IMR-90 (cell line): ENCODE data around the gene GPR108. TPM values are rescaled to one million over a fixed set of nuclear protein-coding genes. Genes with fewer than 3 reads are reported as not detected.

Experiments
- ATAC-seq: fragments of 200-7000 bp; cut with Tn5 transposase; 2 replicates; pipeline ENCODE4 v1.9.1; 2020; ENCODE audit warnings: low read depth, mild to moderate bottlenecking, moderate library complexity
- BruUV-seq: library from RNA; stranded (reverse); fragments of 400-500 nt; replicated peaks from 2 replicates; lab custom pipeline; 2021; lab: Mats Ljungman, UMichigan
- CTCF ChIA-PET: fragments of 300-600 bp; formaldehyde crosslinking; extraction: SDS; loops from one replicate; lab custom pipeline; 2021; ENCODE audit warnings: antibody characterized with exemption; lab: Yijun Ruan, JAX
- POLR2A ChIA-PET: fragments of 300-600 bp; sonication (Branson Sonifier 250); formaldehyde crosslinking; loops from one replicate; lab custom pipeline; 2022; ENCODE audit warnings: antibody characterized with exemption; ENCODE audit not compliant: unreplicated experiment; lab: Charles Lee
- DNase-seq: peaks from one replicate; pipeline ENCODE4 v3.0.0; 2013
- H2AFZ ChIP-seq: replicated peaks from 2 replicates; pipeline ENCODE3; 2013; ENCODE audit warnings: low read length, mild to moderate bottlenecking; ENCODE audit not compliant: poor library complexity
- H2AK5ac ChIP-seq: 2 replicates; pipeline ENCODE4 v1.6.1; 2013; ENCODE audit warnings: low read depth, low read length, inconsistent platforms
- H2AK9ac ChIP-seq: replicated peaks from 2 replicates; pipeline ENCODE3; 2013; ENCODE audit warnings: mild to moderate bottlenecking, low read depth, low read length, moderate library complexity; ENCODE audit not compliant: poor library complexity
- H2BK120ac ChIP-seq: 2 replicates; pipeline ENCODE4 v1.6.1; 2013; ENCODE audit warnings: low read depth, low read length, inconsistent platforms
- H2BK15ac ChIP-seq: 3 replicates; pipeline ENCODE4 v1.6.1; 2013; ENCODE audit warnings: low read depth, low read length, inconsistent platforms
- H2BK20ac ChIP-seq: 2 replicates; pipeline ENCODE4 v1.6.1; 2013; ENCODE audit warnings: low read depth, mild to moderate bottlenecking, inconsistent platforms, low read length, moderate library complexity
- H2BK5ac ChIP-seq: 2 replicates; pipeline ENCODE4 v1.6.1; 2013; ENCODE audit warnings: mild to moderate bottlenecking, low read depth, low read length, inconsistent platforms; ENCODE audit not compliant: poor library complexity, severe bottlenecking
- H3K14ac ChIP-seq: replicated peaks from 2 replicates; pipeline ENCODE4 v1.6.1; 2013; ENCODE audit warnings: low read depth, low read length, inconsistent platforms
- H3K18ac ChIP-seq: 2 replicates; pipeline ENCODE4 v1.6.1; 2013; ENCODE audit warnings: low read depth, low read length, control low read depth
- H3K23ac ChIP-seq: 2 replicates; pipeline ENCODE4 v1.6.1; 2013; ENCODE audit warnings: low read depth, low read length, inconsistent platforms
- H3K27ac ChIP-seq: 2 replicates; pipeline ENCODE4 v1.5.1; 2013; ENCODE audit warnings: mild to moderate bottlenecking, control low read depth, low read length; ENCODE audit not compliant: insufficient read depth
- H3K27me3 ChIP-seq: 2 replicates; pipeline ENCODE4 v1.6.1; 2013; ENCODE audit warnings: low read length; ENCODE audit not compliant: control insufficient read depth, insufficient read depth
- H3K36me3 ChIP-seq: 2 replicates; pipeline ENCODE4 v1.6.1; 2013; ENCODE audit warnings: low read length, mixed read lengths; ENCODE audit not compliant: control insufficient read depth, insufficient read depth
- H3K4ac ChIP-seq: 2 replicates; pipeline ENCODE4 v1.6.1; 2013; ENCODE audit warnings: low read depth, low read length, inconsistent platforms
- H3K4me1 ChIP-seq: 2 replicates; pipeline ENCODE4 v1.6.1; 2013; ENCODE audit warnings: low read length, mixed read lengths; ENCODE audit not compliant: control insufficient read depth, insufficient read depth
- H3K4me2 ChIP-seq: 2 replicates; pipeline ENCODE4 v1.6.1; 2013; ENCODE audit warnings: low read depth, mild to moderate bottlenecking, control low read depth, low read length, moderate library complexity
- H3K4me3 ChIP-seq: 2 replicates; pipeline ENCODE4 v1.5.1; 2013; ENCODE audit warnings: low read depth, mild to moderate bottlenecking, control low read depth, low read length, moderate library complexity; ENCODE audit not compliant: insufficient read depth
- H3K56ac ChIP-seq: 2 replicates; pipeline ENCODE4 v1.6.1; 2013; ENCODE audit warnings: low read length, inconsistent platforms; ENCODE audit not compliant: insufficient read depth; ENCODE audit errors: extremely low read depth
- H3K79me1 ChIP-seq, 2 experiments: 2 replicates each; pipeline ENCODE4 v1.6.1; 2013; ENCODE audit warnings: low read length in 2 of 2, inconsistent platforms in 1 of 2, low read depth in 1 of 2
- H3K9ac ChIP-seq: 2 replicates; pipeline ENCODE4 v1.6.1; 2013; ENCODE audit warnings: low read depth, low read length, control low read depth
- H3K9me1 ChIP-seq: 2 replicates; pipeline ENCODE4 v1.6.1; 2013; ENCODE audit warnings: low read length, inconsistent platforms; ENCODE audit not compliant: insufficient read depth
- H3K9me3 ChIP-seq: 2 replicates; pipeline ENCODE4 v1.6.1; 2013; ENCODE audit warnings: low read length; ENCODE audit not compliant: control insufficient read depth, insufficient read depth
- H4K20me1 ChIP-seq: 2 replicates; pipeline ENCODE4 v1.6.1; 2013; ENCODE audit warnings: low read length, inconsistent platforms; ENCODE audit not compliant: insufficient read depth
- H4K5ac ChIP-seq: 2 replicates; pipeline ENCODE4 v1.6.1; 2013; ENCODE audit warnings: mild to moderate bottlenecking, low read depth, low read length, control low read depth
- H4K8ac ChIP-seq, 2 experiments: 2 replicates each; pipeline ENCODE4 v1.6.1; 2013; ENCODE audit warnings: low read depth in 2 of 2, low read length in 2 of 2, control low read depth in 1 of 2, inconsistent platforms in 1 of 2
- H4K91ac ChIP-seq: 2 replicates; pipeline ENCODE4 v1.6.1; 2013; ENCODE audit warnings: low read depth, low read length, inconsistent platforms; ENCODE audit not compliant: insufficient read depth
- CHD1 ChIP-seq: IDR thresholded peaks from 2 replicates; pipeline ENCODE4 v1.6.1; 2012; ENCODE audit warnings: low read depth, low read length, improper control_type of control experiment
- FOS ChIP-seq: fragments of 150-350 bp; IDR thresholded peaks from 2 replicates; pipeline ENCODE4 v1.6.1; 2016; ENCODE audit warnings: low read depth, low read length
- MAFK ChIP-seq: IDR thresholded peaks from 2 replicates; pipeline ENCODE4 v1.6.1; 2012; ENCODE audit warnings: low read depth, low read length, improper control_type of control experiment
- MXI1 ChIP-seq: IDR thresholded peaks from 2 replicates; pipeline ENCODE4 v1.6.1; 2012; ENCODE audit warnings: low read depth, mild to moderate bottlenecking, low read length, moderate library complexity, borderline replicate concordance
- POLR2A ChIP-seq: IDR thresholded peaks from 2 replicates; pipeline ENCODE4 v1.6.1; 2012; ENCODE audit warnings: mild to moderate bottlenecking, low read depth, low read length
- RCOR1 ChIP-seq: IDR thresholded peaks from 2 replicates; pipeline ENCODE4 v1.6.1; 2012; ENCODE audit warnings: mild to moderate bottlenecking, low read length, improper control_type of control experiment; ENCODE audit not compliant: insufficient replicate concordance
- RFX5 ChIP-seq: IDR thresholded peaks from 2 replicates; pipeline ENCODE4 v1.8.0; 2012; ENCODE audit warnings: low read depth, mild to moderate bottlenecking, low read length, moderate library complexity
- SMC3 ChIP-seq: fragments of 150-350 bp; IDR thresholded peaks from 2 replicates; pipeline ENCODE4 v1.6.1; 2016; ENCODE audit warnings: low read depth, mild to moderate bottlenecking, antibody characterized with exemption, low read length, moderate library complexity
- WGBS, 2 experiments: methylation state at CpG; one replicate each; pipeline versions ENCODE4 v1.1.5 to v1.1.7; 2013; ENCODE audit warnings: missing lambda C conversion rate in 2 of 2; ENCODE audit not compliant: insufficient read length in 1 of 2; ENCODE audit errors: extremely low coverage in 2 of 2; 5-methylcytosine and 5-hydroxymethylcytosine counted together
- dilution Hi-C: fragments of 300-500 bp; cut with HindIII; formaldehyde crosslinking; loops from one replicate; pipeline ENCODE4 v1.14.3; 2018; ENCODE audit warnings: low sequenced_read_pairs; ENCODE audit not compliant: unreplicated experiment
- in situ Hi-C: fragments of 300-500 bp; cut with MboI; formaldehyde crosslinking; loops from 3 replicates; pipeline ENCODE4 v1.14.3; 2019; ENCODE audit warnings: low sequenced_read_pairs, inconsistent platforms, mixed read lengths
- intact Hi-C: fragments of 100-400 bp; cut with micrococcal nuclease; formaldehyde crosslinking; loops from 2 replicates; pipeline ENCODE4 v1.10.0; 2022
- microRNA-seq, 2 experiments: library from miRNA; stranded (forward) in 1 of 2; unstranded in 1 of 2; fragments of 10-50 nt in 1 of 2; fragments of <30 nt in 1 of 2; gene quantifications in 1 of 2; microRNA quantifications in 1 of 2; one replicate each; pipeline versions ENCODE3 to v1.1.0; 2013 to 2020; ENCODE audit not compliant: insufficient read depth in 1 of 2, insufficient read length in 1 of 2, unreplicated experiment in 1 of 2
- polyA plus RNA-seq, 3 experiments: library from polyadenylated mRNA; depleted of rRNA; stranded (reverse); fragments of >200 nt; gene quantifications; 2 replicates each; pipeline ENCODE4 v1.2.3, GENCODE V29; 2012; ENCODE audit warnings: low replicate concordance in 1 of 3
- total RNA-seq: library from RNA; depleted of rRNA; stranded (reverse); fragments of >200 nt; gene quantifications from 2 replicates; pipeline ENCODE4 v1.2.3, GENCODE V29; 2012; rRNA removed
- TF ChIP-seq, protein P1 (sequence below): conservative IDR thresholded peaks from 2 replicates; pipeline ENCODE4 v1.5.1; 2012; ENCODE audit warnings: mild to moderate bottlenecking, low read depth, low read length, improper control_type of control experiment

Gene GPR108
- total and polyA plus RNA-seq, 2 of the 4 experiments (the other 2 are of a cell fraction): 28.0 to 38.9 TPM

- no peak overlapping the region for H3K4me3 ChIP-seq
- peaks cover 14% of the 10 kb centered on the region for H3K9me3 ChIP-seq
- TF ChIP-seq FOS (no peak), MAFK (no peak), POLR2A (no peak), CHD1 (no peak), SMC3 (no peak), RFX5 (no peak), RCOR1 (no peak), MXI1 (no peak)
- TF ChIP-seq, protein P1, sequence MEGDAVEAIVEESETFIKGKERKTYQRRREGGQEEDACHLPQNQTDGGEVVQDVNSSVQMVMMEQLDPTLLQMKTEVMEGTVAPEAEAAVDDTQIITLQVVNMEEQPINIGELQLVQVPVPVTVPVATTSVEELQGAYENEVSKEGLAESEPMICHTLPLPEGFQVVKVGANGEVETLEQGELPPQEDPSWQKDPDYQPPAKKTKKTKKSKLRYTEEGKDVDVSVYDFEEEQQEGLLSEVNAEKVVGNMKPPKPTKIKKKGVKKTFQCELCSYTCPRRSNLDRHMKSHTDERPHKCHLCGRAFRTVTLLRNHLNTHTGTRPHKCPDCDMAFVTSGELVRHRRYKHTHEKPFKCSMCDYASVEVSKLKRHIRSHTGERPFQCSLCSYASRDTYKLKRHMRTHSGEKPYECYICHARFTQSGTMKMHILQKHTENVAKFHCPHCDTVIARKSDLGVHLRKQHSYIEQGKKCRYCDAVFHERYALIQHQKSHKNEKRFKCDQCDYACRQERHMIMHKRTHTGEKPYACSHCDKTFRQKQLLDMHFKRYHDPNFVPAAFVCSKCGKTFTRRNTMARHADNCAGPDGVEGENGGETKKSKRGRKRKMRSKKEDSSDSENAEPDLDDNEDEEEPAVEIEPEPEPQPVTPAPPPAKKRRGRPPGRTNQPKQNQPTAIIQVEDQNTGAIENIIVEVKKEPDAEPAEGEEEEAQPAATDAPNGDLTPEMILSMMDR: no peak
- ATAC-seq (no peak), DNase-seq (no peak)
- no peak overlapping the region for H2BK15ac ChIP-seq
- BruUV-seq: no TSS peak
- no peak overlapping the region for H2AK9ac ChIP-seq
- no peak overlapping the region for H3K23ac ChIP-seq
- no peak overlapping the region for H3K4ac ChIP-seq
- no peak overlapping the region for H4K91ac ChIP-seq
- in situ Hi-C loops (no loop called here), dilution Hi-C loops (no loop called here), intact Hi-C loops (no loop called here)
- no peak overlapping the region for H2BK5ac ChIP-seq
- H3K27ac ChIP-seq: no peak overlapping the region
- ChIA-PET POLR2A (no interaction called here), CTCF (no interaction called here)
- no peaks in the 10 kb centered on the region for H3K4me1 ChIP-seq
- H3K56ac ChIP-seq: no peak overlapping the region
- H2AFZ ChIP-seq: no peak overlapping the region
- H3K36me3 ChIP-seq: no peaks in the 10 kb centered on the region
- H3K4me2 ChIP-seq: no peak overlapping the region
- H4K20me1 ChIP-seq: no peaks in the 10 kb centered on the region
- no peak overlapping the region for H2BK20ac ChIP-seq
- no peak overlapping the region for H2BK120ac ChIP-seq
- H3K79me1 ChIP-seq: no peaks in the 10 kb centered on the region
- no peak overlapping the region for H4K8ac ChIP-seq
- WGBS, 2 experiments: no CpG with 5 or more reads among the region's 1 CpG
- H4K5ac ChIP-seq: no peak overlapping the region
- H3K9ac ChIP-seq: no peak overlapping the region
- H3K27me3 ChIP-seq: no peaks in the 10 kb centered on the region
- H2AK5ac ChIP-seq: no peak overlapping the region
- no peaks in the 10 kb centered on the region for H3K9me1 ChIP-seq
- H3K18ac ChIP-seq: no peak overlapping the region
- H3K14ac ChIP-seq: no peak overlapping the region
Measured at GRCh38 chr19:6680141-6680540, 57.2 kb downstream of the GPR108 start.

Small RNAs within 50 kb of the gene (microRNA-seq; reads per million reads assigned to microRNA genes)
- gene MIR6791 (ENCODE audit: unreplicated experiment): not detected

Other genes starting within 250 kb of the GPR108 start
- not detected in 2 replicates for gene TUBB4A, start 235.3 kb downstream of the GPR108 start, total RNA-seq
- not detected in 2 replicates for gene TUBB4A, start 235.3 kb downstream of the GPR108 start, polyA plus RNA-seq (2012; rRNA removed)
- gene TNFSF9, start 206.6 kb downstream of the GPR108 start, total RNA-seq: not detected in 2 replicates
- 0.10 and 0.11 TPM in 2 replicates for gene TNFSF9, start 206.6 kb downstream of the GPR108 start, polyA plus RNA-seq (2012; rRNA removed)
- gene CD70, start 146.4 kb downstream of the GPR108 start, total RNA-seq: not detected in 2 replicates
- gene CD70, start 146.4 kb downstream of the GPR108 start, polyA plus RNA-seq (2012; rRNA removed): not detected in 2 replicates
- gene TNFSF14, start 67.4 kb downstream of the GPR108 start, total RNA-seq: not detected in 2 replicates
- gene TNFSF14, start 67.4 kb downstream of the GPR108 start, polyA plus RNA-seq (2012; rRNA removed): not detected in 2 replicates
- gene C3, start 16.9 kb downstream of the GPR108 start, total RNA-seq: 0.28 TPM in 1 of 2 replicates, not detected in the other
- 0.36 and 0.53 TPM in 2 replicates for gene C3, start 16.9 kb downstream of the GPR108 start, polyA plus RNA-seq (2012; rRNA removed)
- 32.8 and 39.1 TPM in 2 replicates for gene TRIP10, start 2.1 kb upstream of the GPR108 start, total RNA-seq
- gene TRIP10, start 2.1 kb upstream of the GPR108 start, polyA plus RNA-seq (2012; rRNA removed): 47.0 and 50.7 TPM in 2 replicates
- gene SH2D3A, start 29.9 kb upstream of the GPR108 start, total RNA-seq: under 0.01 TPM in 1 of 2 replicates, not detected in the other
- 0.09 TPM in 2 replicates for gene SH2D3A, start 29.9 kb upstream of the GPR108 start, polyA plus RNA-seq (2012; rRNA removed)
- not detected in 2 replicates for gene VAV1, start 35.1 kb upstream of the GPR108 start, total RNA-seq
- not detected in 2 replicates for gene VAV1, start 35.1 kb upstream of the GPR108 start, polyA plus RNA-seq (2012; rRNA removed)
- not detected in 2 replicates for gene ADGRE1, start 150.0 kb upstream of the GPR108 start, total RNA-seq
- not detected in 2 replicates for gene ADGRE1, start 150.0 kb upstream of the GPR108 start, polyA plus RNA-seq (2012; rRNA removed)